A549 (cell line): Measurements from ENCODE around the gene CASTOR1. TPM values are rescaled to one million over a fixed set of nuclear protein-coding genes. Genes with fewer than 3 reads are reported as not detected.

Experiments used
- ATAC-seq, 2 experiments: fragments of 200-7000 bp in 1 of 2; fragments of >200 bp in 1 of 2; cut with Nextera tagmentation in 1 of 2; cut with Tn5 transposase in 1 of 2; 3 replicates each; pipeline versions ENCODE4 v1.8.0 to v1.9.1; 2018 to 2020; ENCODE audit warnings: mild to moderate bottlenecking in 1 of 2, moderate library complexity in 1 of 2
- CTCF ChIA-PET: fragments of 300-600 bp; sonication (Branson Sonifier 250); formaldehyde crosslinking; extraction: SDS; loops from one replicate; lab custom pipeline; 2021; ENCODE audit warnings: antibody characterized with exemption, inconsistent platforms; lab: Yijun Ruan, JAX
- POLR2A ChIA-PET: fragments of 350-600 bp; formaldehyde crosslinking; extraction: SDS; loops from one replicate; lab custom pipeline; 2021; ENCODE audit warnings: antibody characterized with exemption, inconsistent platforms; lab: Yijun Ruan, JAX
- DNase-seq, 2 experiments: peaks; one replicate each; pipeline versions ENCODE4 v3.0.0 to v3.0.0-alpha.2; 2011 to 2016; ENCODE audit warnings: low read depth in 1 of 2, low spot score in 1 of 2
- FAIRE-seq: peaks from 2 replicates; lab custom pipeline; 2011; peaks lifted over from hg19 to GRCh38; lab: Jason Lieb, UNC
- H3K27ac ChIP-seq, 2 experiments: fragments of >200 bp; sonication (Bioruptor Twin); formaldehyde crosslinking; 3 replicates each; pipeline ENCODE4 v1.5.1; 2016 to 2017
- H3K4me1 ChIP-seq: fragments of >200 bp; sonication (Bioruptor Twin); formaldehyde crosslinking; 3 replicates; pipeline ENCODE4 v1.6.1; 2016
- H3K4me2 ChIP-seq: fragments of >200 bp; sonication (Bioruptor Twin); formaldehyde crosslinking; 3 replicates; pipeline ENCODE4 v1.6.1; 2016
- H3K4me3 ChIP-seq: fragments of >200 bp; sonication (Bioruptor Twin); formaldehyde crosslinking; 3 replicates; pipeline ENCODE4 v1.5.1; 2016
- H3K9me3 ChIP-seq: fragments of >200 bp; sonication (Bioruptor Twin); formaldehyde crosslinking; 3 replicates; pipeline ENCODE4 v1.6.1; 2016
- BCL3 ChIP-seq: fragments of >200 bp; sonication (Bioruptor Twin); formaldehyde crosslinking; IDR thresholded peaks from 3 replicates; pipeline ENCODE4 v1.6.1; 2016
- CBX2 ChIP-seq: fragments of 200-600 bp; sonication (generic); IDR thresholded peaks from 2 replicates; pipeline ENCODE4 v1.6.1; 2016; ENCODE audit warnings: low read depth, mild to moderate bottlenecking, borderline replicate concordance
- CHD2 ChIP-seq: fragments of 150-350 bp; IDR thresholded peaks from 2 replicates; pipeline ENCODE4 v1.6.1; 2014; ENCODE audit warnings: low read length; ENCODE audit not compliant: partially characterized antibody
- E2F6 ChIP-seq: IDR thresholded peaks from 2 replicates; pipeline ENCODE4 v1.6.1; 2012; ENCODE audit warnings: low read depth, borderline replicate concordance
- EHF ChIP-seq: fragments of 250-450 bp; sonication (Bioruptor Pico); IDR thresholded peaks from 2 replicates; pipeline ENCODE4 v1.5.0; 2020; ENCODE audit warnings: mild to moderate bottlenecking
- EHMT2 ChIP-seq: fragments of 200-600 bp; sonication (generic); IDR thresholded peaks from 2 replicates; pipeline ENCODE4 v1.6.1; 2016; ENCODE audit warnings: antibody characterized with exemption, low read depth, mild to moderate bottlenecking, moderate library complexity
- EP300 ChIP-seq, 2 experiments: fragments of >200 bp; sonication (Bioruptor Twin); formaldehyde crosslinking; IDR thresholded peaks; 2 replicates in 1 of 2; 3 replicates in 1 of 2; pipeline ENCODE4 v1.6.1; 2016 to 2017
- HMGXB4 ChIP-seq: fragments of 250-450 bp; sonication (Bioruptor Pico); IDR thresholded peaks from 2 replicates; pipeline ENCODE4 v1.5.0; 2021; ENCODE audit warnings: mild to moderate bottlenecking, moderate library complexity, borderline replicate concordance
- HOXB13 ChIP-seq: fragments of 250-450 bp; sonication (Bioruptor Pico); IDR thresholded peaks from 2 replicates; pipeline ENCODE4 v1.5.0; 2020; ENCODE audit warnings: low read depth, mild to moderate bottlenecking, moderate library complexity
- JUN ChIP-seq, 2 experiments: fragments of >200 bp; sonication (Bioruptor Twin); formaldehyde crosslinking; IDR thresholded peaks; 2 replicates in 1 of 2; 3 replicates in 1 of 2; pipeline ENCODE4 v1.6.1; 2016 to 2017
- JUNB ChIP-seq: fragments of >200 bp; sonication (Bioruptor Twin); formaldehyde crosslinking; IDR thresholded peaks from 2 replicates; pipeline ENCODE4 v1.6.1; 2016
- KDM5A ChIP-seq: fragments of 200-600 bp; sonication (generic); IDR thresholded peaks from 2 replicates; pipeline ENCODE4 v1.6.1; 2016; ENCODE audit warnings: antibody characterized with exemption, mild to moderate bottlenecking
- MAZ ChIP-seq: fragments of 150-350 bp; IDR thresholded peaks from 2 replicates; pipeline ENCODE4 v1.6.1; 2014; ENCODE audit warnings: antibody characterized with exemption, low read depth, low read length, borderline replicate concordance
- NFE2L2 ChIP-seq: fragments of 150-350 bp; conservative IDR thresholded peaks from 2 replicates; pipeline ENCODE4 v1.6.1; 2014; ENCODE audit warnings: low read length
- NPAS2 ChIP-seq: fragments of 250-450 bp; sonication (Bioruptor Pico); IDR thresholded peaks from 2 replicates; pipeline ENCODE4 v1.8.0; 2022; ENCODE audit warnings: mild to moderate bottlenecking, moderate library complexity, borderline replicate concordance
- RARB ChIP-seq: fragments of 250-450 bp; sonication (Bioruptor Pico); IDR thresholded peaks from 2 replicates; pipeline ENCODE4 v1.8.0; 2021; ENCODE audit warnings: mild to moderate bottlenecking, moderate library complexity
- RFX5 ChIP-seq: fragments of 450-650 bp; IDR thresholded peaks from 2 replicates; pipeline ENCODE4 v1.7.1; 2014; ENCODE audit warnings: antibody characterized with exemption, mild to moderate bottlenecking, moderate library complexity
- RNF2 ChIP-seq: fragments of 200-600 bp; sonication (generic); IDR thresholded peaks from 2 replicates; pipeline ENCODE4 v1.6.1; 2016; ENCODE audit warnings: low read depth, mild to moderate bottlenecking, antibody characterized with exemption, moderate library complexity, borderline replicate concordance
- SREBF2 ChIP-seq: fragments of 450-650 bp; IDR thresholded peaks from 2 replicates; pipeline ENCODE4 v1.6.1; 2014; ENCODE audit warnings: mild to moderate bottlenecking, moderate library complexity
- TFCP2L1 ChIP-seq: fragments of 250-450 bp; sonication (Bioruptor Pico); IDR thresholded peaks from 2 replicates; pipeline ENCODE4 v1.5.0; 2021; ENCODE audit warnings: mild to moderate bottlenecking
- TP53 ChIP-seq: fragments of 250-450 bp; sonication (Bioruptor Pico); IDR thresholded peaks from 2 replicates; pipeline ENCODE4 v1.5.0; 2021; ENCODE audit warnings: mild to moderate bottlenecking, moderate library complexity
- ZC3H11A ChIP-seq: fragments of 450-650 bp; IDR thresholded peaks from 2 replicates; pipeline ENCODE4 v1.6.1; 2014; ENCODE audit warnings: antibody characterized with exemption, mild to moderate bottlenecking
- ZSCAN20 ChIP-seq: fragments of 250-450 bp; sonication (Bioruptor Pico); IDR thresholded peaks from 2 replicates; pipeline ENCODE4 v1.8.0; 2022; ENCODE audit warnings: mild to moderate bottlenecking, moderate library complexity
- WGBS: methylation state at CpG from one replicate; pipeline ENCODE4 v1.1.6; 2017; ENCODE audit errors: missing lambda C conversion rate; 5-methylcytosine and 5-hydroxymethylcytosine counted together
- polyA plus RNA-seq, 4 experiments: library from polyadenylated mRNA; depleted of rRNA in 3 of 4; stranded (reverse); fragments of >200 nt; fragmentation: RNase III in 1 of 4; extraction: RNeasy Plus Mini Kit Qiagen cat#74134 plus additional on column Dnase treatment in 1 of 4; gene quantifications; 2 replicates in 3 of 4; 3 replicates in 1 of 4; pipeline ENCODE4 v1.2.3, GENCODE V29; 2011 to 2017

Gene CASTOR1
- polyA plus RNA-seq, 2 of the 4 experiments (the other 2 are of a cell fraction), result 4.7 to 12.2 TPM

GRCh38 chr22:30308518-30309230 is 19.4 kb upstream of the CASTOR1 start:
- 76% methylated on average over 5 of the region's 5 CpGs for WGBS
- TF ChIP-seq E2F6 (no peak), RARB (CRISPR knock-in tag) (no peak)
- ChIA-PET CTCF (interaction anchor here (2.5 kb wide), 1 partner anchor 21 kb away, joined by 10 read pairs; no protein-coding TSS in a partner anchor), POLR2A (no interaction called here)
- Histone ChIP-seq H3K4me2 (no peak overlapping the region), H3K9me3 (no peaks in the 10 kb centered on the region), H3K27ac (no peak overlapping the region), H3K4me1 (peaks cover 32% of the 10 kb centered on the region), H3K4me3 (no peak overlapping the region)
- DNase-seq, result no peak
- no peak for FAIRE-seq
- ATAC-seq, result no peak

GRCh38 chr22:30308093-30308492 is 18.8 kb upstream of the CASTOR1 start:
- DNase-seq, result no peak
- Histone ChIP-seq H3K27ac (no peak overlapping the region), H3K4me2 (no peak overlapping the region), H3K9me3 (no peaks in the 10 kb centered on the region), H3K4me1 (peaks cover 31% of the 10 kb centered on the region), H3K4me3 (no peak overlapping the region)
- TF ChIP-seq SREBF2 (no peak), NPAS2 (CRISPR knock-in tag) (no peak), ZSCAN20 (no peak), KDM5A (no peak), NFE2L2 (no peak), EHF (CRISPR knock-in tag) (no peak), EP300 (IDR thresholded peaks at IDR 0.05) (no peak), JUN (IDR thresholded peaks at IDR 0.05) (no peak), MAZ (no peak), HOXB13 (CRISPR knock-in tag) (no peak), BCL3 (no peak), RNF2 (no peak), E2F6 (no peak), JUNB (no peak), CHD2 (no peak), EHMT2 (no peak), TP53 (no peak)
- POLR2A ChIA-PET, result no interaction called here
- no peak for FAIRE-seq
- CTCF ChIA-PET, result interaction anchor here (2.5 kb wide), 1 partner anchor 20 kb away, joined by 10 read pairs; no protein-coding TSS in a partner anchor
- 74% methylated on average over 2 of the region's 2 CpGs for WGBS
- no peak for ATAC-seq

GRCh38 chr22:30307041-30307574 is 17.8 kb upstream of the CASTOR1 start:
- FAIRE-seq (no peak), ATAC-seq (no peak), DNase-seq (no peak)
- CTCF ChIA-PET, result no interaction called here
- POLR2A ChIA-PET, result no interaction called here
- 97% methylated on average over 4 of the region's 4 CpGs for WGBS
- H3K27ac ChIP-seq, result no peak overlapping the region
- H3K9me3 ChIP-seq, result no peaks in the 10 kb centered on the region
- no peak overlapping the region for H3K4me3 ChIP-seq
- TF ChIP-seq HMGXB4 (CRISPR knock-in tag) (no peak), ZC3H11A (no peak), CBX2 (no peak), RFX5 (no peak), EP300 (IDR thresholded peaks at IDR 0.05) (no peak), RNF2 (no peak), TFCP2L1 (no peak)
- H3K4me2 ChIP-seq, result no peak overlapping the region
- H3K4me1 ChIP-seq, result peaks cover 21% of the 10 kb centered on the region
